GM12875 (cell line): ENCODE measurements around the gene SRC.
A peak's percentile ranks its signal among the peaks of the same experiment; 100 is the strongest.

Source experiments
- H3K4me3 ChIP-seq: one replicate; pipeline ENCODE4 v1.5.1; 2011; ENCODE audit warnings: low read depth, low read length, control low read depth
- CTCF ChIP-seq: IDR thresholded peaks from 2 replicates; pipeline ENCODE4 v1.5.1; 2011; ENCODE audit warnings: low read depth, mild to moderate bottlenecking, control low read depth, inconsistent platforms, low read length, moderate library complexity, borderline replicate concordance; ENCODE audit not compliant: insufficient read depth

The SRC gene

GRCh38 chr20:37387519-37388269 is 41.8 kb downstream of the SRC start:
- no peak for TF ChIP-seq CTCF

GRCh38 chr20:37388831-37389230 is 42.9 kb downstream of the SRC start:
- TF ChIP-seq CTCF = no peak
- H3K4me3 ChIP-seq = no peak overlapping the region

More at GRCh38 chr20:37387519-37388269, 41.8 kb downstream of the SRC start:
- no peak overlapping the region for H3K4me3 ChIP-seq

- no peak overlapping the region for H3K4me3 ChIP-seq
- TF ChIP-seq CTCF = no peak
Observed at GRCh38 chr20:37389241-37389747, 43.4 kb downstream of the SRC start.

- no peak overlapping the region for H3K4me3 ChIP-seq
- peak; percentile 13; the same call in 1 of the 2 replicates for TF ChIP-seq CTCF
Observed at GRCh38 chr20:37389844-37390275, 43.9 kb downstream of the SRC start.

GRCh38 chr20:37390503-37390890 is 44.6 kb downstream of the SRC start:
- TF ChIP-seq CTCF = no peak
- H3K4me3 ChIP-seq = no peak overlapping the region

- no peak for TF ChIP-seq CTCF
- no peak overlapping the region for H3K4me3 ChIP-seq
Observed at GRCh38 chr20:37390891-37391525, 45.1 kb downstream of the SRC start.

GRCh38 chr20:37392441-37393195 is 46.7 kb downstream of the SRC start:
- TF ChIP-seq CTCF = peak; percentile 59
- H3K4me3 ChIP-seq = no peak overlapping the region
